CD14-positive monocyte (primary cell): Measurements from ENCODE around the gene UROC1. TPM values are rescaled to one million over a fixed set of nuclear protein-coding genes. Genes with fewer than 3 reads are reported as not detected.

Experiments
- DNase-seq, 3 donors: peaks; one replicate each; pipeline ENCODE4 v3.0.0-alpha.2; 2011 to 2022
- H2AFZ ChIP-seq: 2 replicates; pipeline ENCODE4 v1.6.0; 2012; ENCODE audit warnings: mild to moderate bottlenecking, low read depth, low read length, inconsistent platforms; ENCODE audit not compliant: insufficient read depth, poor library complexity, severe bottlenecking
- H3K27ac ChIP-seq, 2 donors: 1 replicate in 1 of 2; 2 replicates in 1 of 2; pipeline ENCODE4 v1.5.1; 2012 to 2013; ENCODE audit warnings: low read length in 2 of 2, control low read depth in 1 of 2, inconsistent platforms in 1 of 2, low read depth in 1 of 2, mild to moderate bottlenecking in 1 of 2
- H3K27me3 ChIP-seq, 2 donors: one replicate each; pipeline versions ENCODE4 v1.6.0 to v1.6.1; 2011 to 2013; ENCODE audit warnings: low read length in 2 of 2; ENCODE audit not compliant: control insufficient read depth in 2 of 2, insufficient read depth in 2 of 2
- H3K36me3 ChIP-seq, 2 donors: replicated peaks in 1 of 2; 1 replicate in 1 of 2; 2 replicates in 1 of 2; pipeline versions ENCODE4 v1.5.1 to v1.6.1; 2012 to 2013; ENCODE audit warnings: low read length in 2 of 2, control low read depth in 1 of 2, inconsistent platforms in 1 of 2, mild to moderate bottlenecking in 1 of 2; ENCODE audit not compliant: insufficient read depth in 2 of 2, control insufficient read depth in 1 of 2
- H3K4me1 ChIP-seq, 2 donors: 1 replicate in 1 of 2; 2 replicates in 1 of 2; pipeline versions ENCODE4 v1.5.1 to v1.6.1; 2012 to 2013; ENCODE audit warnings: low read length in 2 of 2, control low read depth in 1 of 2, inconsistent platforms in 1 of 2, mild to moderate bottlenecking in 1 of 2, moderate library complexity in 1 of 2; ENCODE audit not compliant: insufficient read depth in 2 of 2, control insufficient read depth in 1 of 2
- H3K4me2 ChIP-seq: replicated peaks from 2 replicates; pipeline ENCODE3; 2012; ENCODE audit warnings: low read length, moderate library complexity, mild to moderate bottlenecking; ENCODE audit not compliant: poor library complexity, severe bottlenecking; ENCODE audit errors: extremely low read depth
- H3K4me3 ChIP-seq, 3 experiments: fragments of 200-600 bp in 1 of 3; sonication (generic) in 1 of 3; replicated peaks in 1 of 3; 1 replicate in 2 of 3; 2 replicates in 1 of 3; pipeline ENCODE4 v1.5.1; 2011 to 2013; ENCODE audit warnings: low read length in 3 of 3, mild to moderate bottlenecking in 3 of 3, control low read depth in 2 of 3, low read depth in 2 of 3, inconsistent platforms in 1 of 3, moderate library complexity in 1 of 3
- H3K79me2 ChIP-seq: 2 replicates; pipeline ENCODE4 v1.6.0; 2012; ENCODE audit warnings: mild to moderate bottlenecking, control low read depth, inconsistent platforms, low read length, moderate library complexity; ENCODE audit not compliant: insufficient read depth
- H3K9ac ChIP-seq: 2 replicates; pipeline ENCODE4 v1.6.0; 2017; ENCODE audit warnings: low read length, mild to moderate bottlenecking; ENCODE audit not compliant: insufficient read depth, poor library complexity, severe bottlenecking
- H3K9me3 ChIP-seq, 2 donors: replicated peaks in 1 of 2; 1 replicate in 1 of 2; 2 replicates in 1 of 2; pipeline versions ENCODE4 v1.5.1 to v1.6.1; 2012 to 2013; ENCODE audit warnings: low read length in 2 of 2, control low read depth in 1 of 2; ENCODE audit not compliant: control insufficient read depth in 1 of 2, insufficient read depth in 1 of 2
- H4K20me1 ChIP-seq: 2 replicates; pipeline ENCODE4 v1.6.0; 2012; ENCODE audit warnings: mild to moderate bottlenecking, low read length, control low read depth, moderate library complexity; ENCODE audit not compliant: insufficient read depth
- H3K27ac Mint-ChIP-seq, 7 donors: one replicate each; pipeline ENCODE4 v1.8.0; 2020; ENCODE audit warnings: mild to moderate bottlenecking in 7 of 7, mixed read lengths in 7 of 7, moderate library complexity in 6 of 7, inconsistent platforms in 2 of 7
- H3K27me3 Mint-ChIP-seq, 3 donors: one replicate each; pipeline ENCODE4 v1.8.0; 2021 to 2022; ENCODE audit warnings: low read depth in 3 of 3, mild to moderate bottlenecking in 3 of 3, mixed read lengths in 3 of 3, moderate library complexity in 3 of 3, inconsistent platforms in 1 of 3
- H3K36me3 Mint-ChIP-seq, 2 donors: one replicate each; pipeline ENCODE4 v1.8.0; 2020; ENCODE audit warnings: mixed read lengths in 2 of 2, inconsistent platforms in 1 of 2, mild to moderate bottlenecking in 1 of 2
- H3K4me1 Mint-ChIP-seq: one replicate; pipeline ENCODE4 v1.8.0; 2020; ENCODE audit warnings: mild to moderate bottlenecking, mixed read lengths
- H3K4me3 Mint-ChIP-seq, 2 donors: one replicate each; pipeline ENCODE4 v1.8.0; 2020; ENCODE audit warnings: mild to moderate bottlenecking in 2 of 2, mixed read lengths in 2 of 2, moderate library complexity in 1 of 2
- H3K9me3 Mint-ChIP-seq, 7 donors: one replicate each; pipeline ENCODE4 v1.8.0; 2020 to 2022; ENCODE audit warnings: mixed read lengths in 7 of 7, mild to moderate bottlenecking in 6 of 7, moderate library complexity in 6 of 7, inconsistent platforms in 2 of 7
- WGBS: methylation state at CpG from one replicate; pipeline ENCODE4 v1.1.5; 2013; ENCODE audit warnings: missing lambda C conversion rate; ENCODE audit not compliant: insufficient coverage; 5-methylcytosine and 5-hydroxymethylcytosine counted together
- intact Hi-C, 2 donors: fragments of 100-400 bp; cut with micrococcal nuclease; formaldehyde crosslinking; loops; one replicate each; pipeline versions ENCODE4 v1.15.0 to v1.15.1; 2023
- polyA plus RNA-seq, 3 donors: library from polyadenylated mRNA; depleted of rRNA in 1 of 3; unstranded in 2 of 3; stranded (reverse) in 1 of 3; fragments of 300-500 nt in 2 of 3; fragments of >200 nt in 1 of 3; fragmentation: Illumina TruSeq in 2 of 3; gene quantifications; 1 replicate in 2 of 3; 2 replicates in 1 of 3; pipeline ENCODE4 v1.2.3, GENCODE V29; 2012 to 2021
- TF ChIP-seq, protein P1 (sequence below): fragments of 200-600 bp; IDR thresholded peaks from one replicate; pipeline ENCODE4 v1.8.0; 2022; ENCODE audit warnings: antibody characterized with exemption, mild to moderate bottlenecking

The UROC1 gene
- polyA plus RNA-seq, 3 donors = not detected

DNA sequence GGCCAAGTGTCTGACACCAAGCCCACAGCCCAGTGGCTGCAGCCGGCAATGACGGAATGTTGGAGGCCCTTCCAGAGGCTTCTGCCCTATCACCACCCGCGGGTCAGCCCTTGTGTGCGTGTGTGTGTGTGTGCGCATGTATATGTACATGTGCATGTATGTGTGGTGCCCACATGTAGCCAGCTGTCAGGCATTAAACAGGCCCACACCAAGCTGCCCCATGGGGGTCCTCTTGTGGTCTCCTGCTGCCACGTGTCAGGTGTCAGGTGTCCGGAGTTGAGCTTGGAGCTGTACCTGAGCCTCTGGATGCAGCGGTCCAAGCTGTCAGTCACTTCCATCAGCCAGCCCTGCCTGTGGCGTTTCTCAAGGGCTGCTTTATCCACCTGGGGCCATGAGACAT lies 13.9 kb downstream of the UROC1 start:
- Histone ChIP-seq H3K4me2 (no peak overlapping the region), H3K27ac (no peak overlapping the region), H3K4me1 (no peaks in the 10 kb centered on the region), H3K36me3 (no peaks in the 10 kb centered on the region), H3K9ac (no peak overlapping the region), H4K20me1 (no peaks in the 10 kb centered on the region), H3K9me3 (no peaks in the 10 kb centered on the region), H3K4me3 (no peak overlapping the region), H2AFZ (no peak overlapping the region), H3K27me3 (no peaks in the 10 kb centered on the region), H3K79me2 (no peaks in the 10 kb centered on the region)
- H3K27ac Mint-ChIP-seq = no peak overlapping the region
- no peaks in the 10 kb centered on the region for H3K9me3 Mint-ChIP-seq
- 98% methylated on average over 5 of the region's 10 CpGs for WGBS
- TF ChIP-seq, protein P1, sequence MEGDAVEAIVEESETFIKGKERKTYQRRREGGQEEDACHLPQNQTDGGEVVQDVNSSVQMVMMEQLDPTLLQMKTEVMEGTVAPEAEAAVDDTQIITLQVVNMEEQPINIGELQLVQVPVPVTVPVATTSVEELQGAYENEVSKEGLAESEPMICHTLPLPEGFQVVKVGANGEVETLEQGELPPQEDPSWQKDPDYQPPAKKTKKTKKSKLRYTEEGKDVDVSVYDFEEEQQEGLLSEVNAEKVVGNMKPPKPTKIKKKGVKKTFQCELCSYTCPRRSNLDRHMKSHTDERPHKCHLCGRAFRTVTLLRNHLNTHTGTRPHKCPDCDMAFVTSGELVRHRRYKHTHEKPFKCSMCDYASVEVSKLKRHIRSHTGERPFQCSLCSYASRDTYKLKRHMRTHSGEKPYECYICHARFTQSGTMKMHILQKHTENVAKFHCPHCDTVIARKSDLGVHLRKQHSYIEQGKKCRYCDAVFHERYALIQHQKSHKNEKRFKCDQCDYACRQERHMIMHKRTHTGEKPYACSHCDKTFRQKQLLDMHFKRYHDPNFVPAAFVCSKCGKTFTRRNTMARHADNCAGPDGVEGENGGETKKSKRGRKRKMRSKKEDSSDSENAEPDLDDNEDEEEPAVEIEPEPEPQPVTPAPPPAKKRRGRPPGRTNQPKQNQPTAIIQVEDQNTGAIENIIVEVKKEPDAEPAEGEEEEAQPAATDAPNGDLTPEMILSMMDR = no peak
- H3K4me3 Mint-ChIP-seq = no peak overlapping the region
- H3K4me1 Mint-ChIP-seq = no peaks in the 10 kb centered on the region
- H3K27me3 Mint-ChIP-seq = peaks cover 5 to 7% (median 6%) of the 10 kb centered on the region in 3 donors
- H3K36me3 Mint-ChIP-seq = no peaks in the 10 kb centered on the region
- intact Hi-C loops = no loop called here
- DNase-seq = no peak

DNA sequence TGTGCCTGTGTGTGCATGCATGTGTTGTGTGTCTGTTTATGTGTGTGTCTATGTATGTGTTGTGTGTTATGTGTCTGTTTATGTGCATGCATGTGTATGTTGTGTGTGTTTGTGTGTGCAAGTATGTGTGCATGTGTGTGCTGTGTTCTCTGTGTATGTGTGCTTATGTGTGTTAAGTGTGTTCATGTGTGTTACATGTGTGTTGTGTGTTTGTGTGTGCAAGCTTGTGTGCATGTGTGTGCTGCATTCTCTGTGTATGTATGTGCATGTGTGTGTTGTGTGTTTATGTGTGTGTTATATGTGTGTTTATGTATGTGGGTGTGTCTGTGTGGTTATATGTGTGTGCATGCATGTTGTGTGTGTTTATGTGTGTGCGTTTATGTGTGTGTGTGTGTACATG lies 14.9 kb downstream of the UROC1 start:
- H3K4me1 Mint-ChIP-seq = no peaks in the 10 kb centered on the region
- WGBS = 100% methylated on average over 1 of the region's 1 CpG
- Histone ChIP-seq H2AFZ (no peak overlapping the region), H3K9me3 (no peaks in the 10 kb centered on the region), H3K27me3 (no peaks in the 10 kb centered on the region), H3K36me3 (no peaks in the 10 kb centered on the region), H3K9ac (no peak overlapping the region), H3K4me2 (no peak overlapping the region), H3K27ac (no peak overlapping the region), H3K4me1 (no peaks in the 10 kb centered on the region), H4K20me1 (no peaks in the 10 kb centered on the region), H3K79me2 (no peaks in the 10 kb centered on the region), H3K4me3 (no peak overlapping the region)
- H3K36me3 Mint-ChIP-seq = no peaks in the 10 kb centered on the region
- peaks cover 3 to 7% (median 6%) of the 10 kb centered on the region in 3 donors for H3K27me3 Mint-ChIP-seq
- no peak overlapping the region for H3K4me3 Mint-ChIP-seq
- DNase-seq = no peak
- no peaks in the 10 kb centered on the region for H3K9me3 Mint-ChIP-seq
- intact Hi-C loops = no loop called here
- TF ChIP-seq, protein P1 = no peak
- H3K27ac Mint-ChIP-seq = no peak overlapping the region
